ENCODE measurements around the gene DHRSX.
A peak's percentile ranks its signal among the peaks of the same experiment; 100 is the strongest.

Gene DHRSX

DNA sequence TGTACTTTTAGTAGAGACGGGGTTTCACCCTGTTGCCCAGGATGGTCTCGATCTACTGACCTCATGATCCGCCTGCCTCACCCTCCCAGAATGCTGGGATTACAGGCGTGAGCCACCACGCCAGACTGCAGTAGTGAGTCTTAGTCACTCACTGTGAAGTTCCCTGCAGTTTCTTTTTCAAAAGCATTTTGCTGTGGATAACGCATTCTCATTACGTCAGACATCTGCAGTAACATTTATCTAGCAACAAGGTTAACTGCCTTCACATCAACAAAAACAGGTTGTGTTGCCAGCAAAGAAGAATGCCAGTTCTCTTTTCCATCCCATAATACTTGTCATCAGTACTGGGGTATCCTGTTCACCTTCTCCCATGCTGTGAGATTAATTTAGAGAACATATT lies 164.6 kb downstream of the DHRSX start:
- Histone ChIP-seq H3K4me1 (ENCODE audit: insufficient read depth, insufficient read length) (no peaks in the 10 kb centered on the region), H3K27me3 (ENCODE audit: insufficient read depth, insufficient read length) (no peaks in the 10 kb centered on the region), H3K9me3 (ENCODE audit: insufficient read depth, low read length) (peaks cover 11% of the 10 kb centered on the region; the same call in 1 of the 2 replicates), H3K36me3 (ENCODE audit: insufficient read depth, insufficient read length, low read length) (no peaks in the 10 kb centered on the region), H3K9ac (ENCODE audit: insufficient read length, low read depth) (no peak overlapping the region), H3K4me3 (ENCODE audit: insufficient read length, low read depth) (no peak overlapping the region)
- no peak for TF ChIP-seq SUZ12 (IDR thresholded peaks at IDR 0.05; ENCODE audit: extremely low read depth, insufficient read depth, insufficient read length)
- TF ChIP-seq ZNF274 (IDR thresholded peaks at IDR 0.05; ENCODE audit: low read depth, low read length) = no peak
- no peak for TF ChIP-seq YY1 (IDR thresholded peaks at IDR 0.05; ENCODE audit: insufficient read depth, insufficient read length)
- no peak for DNase-seq (ENCODE audit: low read depth, low spot score)

DNA sequence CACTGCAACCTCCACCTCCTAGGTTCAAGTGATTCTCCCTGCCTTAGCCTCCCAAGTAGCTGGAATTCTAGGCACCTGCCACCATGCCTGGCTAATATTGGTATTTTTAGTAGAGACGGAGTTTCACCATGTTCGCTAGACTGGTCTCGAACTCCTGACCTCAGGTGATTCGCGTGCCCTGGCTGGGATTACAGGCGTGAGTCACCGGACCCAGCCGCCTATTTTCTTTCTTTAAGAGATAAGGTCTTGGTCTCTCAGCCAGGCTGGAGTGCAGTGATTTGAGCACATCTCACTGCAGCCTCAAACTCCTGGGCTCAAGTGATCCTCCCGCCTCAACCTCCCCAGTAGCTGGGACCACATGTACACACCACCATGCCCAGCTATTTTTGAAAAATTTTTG lies 166.5 kb downstream of the DHRSX start:
- H3K36me3 ChIP-seq (ENCODE audit: insufficient read depth, insufficient read length, low read length) = no peaks in the 10 kb centered on the region
- peaks cover 9% of the 10 kb centered on the region; the same call in 1 of the 2 replicates for H3K9me3 ChIP-seq (ENCODE audit: insufficient read depth, low read length)
- H3K4me1 ChIP-seq (ENCODE audit: insufficient read depth, insufficient read length) = no peaks in the 10 kb centered on the region
- TF ChIP-seq SUZ12 (IDR thresholded peaks at IDR 0.05; ENCODE audit: extremely low read depth, insufficient read depth, insufficient read length) = no peak
- no peak for TF ChIP-seq ZNF274 (IDR thresholded peaks at IDR 0.05; ENCODE audit: low read depth, low read length)
- no peaks in the 10 kb centered on the region for H3K27me3 ChIP-seq (ENCODE audit: insufficient read depth, insufficient read length)
- no peak for DNase-seq (ENCODE audit: low read depth, low spot score)
- H3K4me3 ChIP-seq (ENCODE audit: insufficient read length, low read depth) = no peak overlapping the region
- no peak overlapping the region for H3K9ac ChIP-seq (ENCODE audit: insufficient read length, low read depth)

DNA sequence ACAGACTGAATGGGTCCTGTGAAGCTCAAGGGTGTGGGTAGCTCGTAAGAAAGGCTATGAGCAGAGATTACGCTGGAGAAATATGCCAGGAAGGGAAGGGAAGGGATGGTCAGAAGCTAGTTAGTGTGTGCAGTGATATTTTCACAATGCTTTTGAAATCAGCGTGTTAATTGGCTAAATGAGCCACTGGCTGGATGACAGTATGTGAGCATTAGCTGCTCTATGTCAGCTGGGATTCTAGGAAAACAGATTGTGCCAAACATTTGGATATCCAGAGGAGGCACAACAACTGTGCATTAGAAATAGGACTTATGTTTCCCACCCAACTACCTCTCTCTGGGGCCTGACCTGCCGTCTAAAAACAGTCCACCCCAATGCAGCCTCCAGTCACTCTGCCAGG lies 168.5 kb downstream of the DHRSX start:
- no peak for DNase-seq (ENCODE audit: low read depth, low spot score)
- Histone ChIP-seq H3K36me3 (ENCODE audit: insufficient read depth, insufficient read length, low read length) (no peaks in the 10 kb centered on the region), H3K27me3 (ENCODE audit: insufficient read depth, insufficient read length) (no peaks in the 10 kb centered on the region), H3K9ac (ENCODE audit: insufficient read length, low read depth) (no peak overlapping the region), H3K4me3 (ENCODE audit: insufficient read length, low read depth) (no peak overlapping the region), H3K4me1 (ENCODE audit: insufficient read depth, insufficient read length) (peaks cover 2% of the 10 kb centered on the region), H3K9me3 (ENCODE audit: insufficient read depth, low read length) (no peaks in the 10 kb centered on the region)
- TF ChIP-seq SUZ12 (IDR thresholded peaks at IDR 0.05; ENCODE audit: extremely low read depth, insufficient read depth, insufficient read length) (no peak), ZNF274 (IDR thresholded peaks at IDR 0.05; ENCODE audit: low read depth, low read length) (no peak), YY1 (IDR thresholded peaks at IDR 0.05; ENCODE audit: insufficient read depth, insufficient read length) (no peak)

DNA sequence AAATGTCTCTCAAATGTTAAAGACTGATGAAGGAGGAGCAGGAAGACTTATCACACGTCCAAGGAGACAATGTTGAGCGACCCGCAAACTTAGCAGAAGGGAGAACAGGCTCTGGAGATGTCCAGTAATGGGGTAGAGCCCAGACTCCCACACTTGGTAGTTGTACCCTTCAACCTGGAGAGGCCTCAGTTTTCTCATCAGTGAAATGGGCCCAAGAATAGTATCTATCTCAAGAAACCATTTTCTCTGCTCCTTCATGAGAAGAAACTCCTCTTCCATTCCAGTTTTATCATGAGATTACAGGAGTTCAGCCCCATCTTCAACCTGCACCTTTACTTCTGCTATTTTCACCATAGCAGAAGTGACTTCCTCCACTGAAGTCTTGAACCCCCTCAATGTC lies 169.9 kb downstream of the DHRSX start:
- no peak for DNase-seq (ENCODE audit: low read depth, low spot score)
- TF ChIP-seq YY1 (IDR thresholded peaks at IDR 0.05; ENCODE audit: insufficient read depth, insufficient read length) (no peak), ZNF274 (IDR thresholded peaks at IDR 0.05; ENCODE audit: low read depth, low read length) (no peak), SUZ12 (IDR thresholded peaks at IDR 0.05; ENCODE audit: extremely low read depth, insufficient read depth, insufficient read length) (no peak)
- Histone ChIP-seq H3K27me3 (ENCODE audit: insufficient read depth, insufficient read length) (no peaks in the 10 kb centered on the region), H3K36me3 (ENCODE audit: insufficient read depth, insufficient read length, low read length) (no peaks in the 10 kb centered on the region), H3K4me3 (ENCODE audit: insufficient read length, low read depth) (no peak overlapping the region), H3K9ac (ENCODE audit: insufficient read length, low read depth) (no peak overlapping the region), H3K9me3 (ENCODE audit: insufficient read depth, low read length) (no peaks in the 10 kb centered on the region), H3K4me1 (ENCODE audit: insufficient read depth, insufficient read length) (peaks cover 3% of the 10 kb centered on the region)

DNA sequence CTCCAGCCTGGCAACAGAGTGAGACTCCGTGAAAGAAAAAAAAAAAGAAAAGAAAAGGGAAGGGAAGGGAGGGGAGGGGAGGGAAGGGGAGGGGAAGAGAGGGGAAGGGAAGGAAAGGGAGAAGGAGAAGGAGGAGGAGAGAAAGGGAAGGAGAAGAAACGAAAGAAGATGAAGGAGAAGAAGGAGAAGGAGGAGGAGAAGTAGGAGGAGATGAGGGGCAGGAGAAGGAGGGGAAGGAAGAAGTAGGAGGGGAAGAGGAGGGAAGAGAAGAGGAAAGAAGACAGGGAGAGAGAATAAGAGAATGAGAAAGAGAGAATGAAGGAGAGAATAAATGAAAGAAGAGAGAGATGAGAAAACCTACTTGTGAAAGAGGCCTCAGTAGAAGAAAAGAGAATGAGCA lies 170.3 kb downstream of the DHRSX start:
- H3K4me3 ChIP-seq (ENCODE audit: insufficient read length, low read depth) = no peak overlapping the region

DNA sequence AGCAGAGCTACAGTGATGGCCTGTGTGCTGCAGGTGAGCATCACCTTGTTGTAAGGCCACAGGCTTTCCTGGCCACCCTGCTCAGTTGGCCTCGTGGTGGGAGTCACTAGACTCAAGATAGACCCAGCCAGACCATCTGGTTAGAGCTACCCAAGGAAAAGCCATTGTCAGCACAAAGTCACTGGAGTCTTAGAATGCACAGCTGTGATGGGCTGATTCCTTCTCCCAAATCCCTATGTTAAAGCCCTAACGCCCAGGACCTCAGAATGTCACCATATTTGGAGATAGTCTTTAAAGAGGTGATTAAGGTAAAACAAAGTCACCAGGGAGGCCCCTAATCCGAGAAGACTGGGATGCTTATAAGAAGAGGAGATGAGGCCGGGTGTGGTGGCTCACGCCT lies 173.4 kb downstream of the DHRSX start:
- Histone ChIP-seq H3K27me3 (ENCODE audit: insufficient read depth, insufficient read length) (no peaks in the 10 kb centered on the region), H3K9ac (ENCODE audit: insufficient read length, low read depth) (no peak overlapping the region), H3K4me1 (ENCODE audit: insufficient read depth, insufficient read length) (peaks cover 3% of the 10 kb centered on the region), H3K9me3 (ENCODE audit: insufficient read depth, low read length) (no peaks in the 10 kb centered on the region), H3K4me3 (ENCODE audit: insufficient read length, low read depth) (no peak overlapping the region), H3K36me3 (ENCODE audit: insufficient read depth, insufficient read length, low read length) (no peaks in the 10 kb centered on the region)
- no peak for DNase-seq (ENCODE audit: low read depth, low spot score)
- TF ChIP-seq SUZ12 (IDR thresholded peaks at IDR 0.05; ENCODE audit: extremely low read depth, insufficient read depth, insufficient read length) = no peak
- no peak for TF ChIP-seq ZNF274 (IDR thresholded peaks at IDR 0.05; ENCODE audit: low read depth, low read length)
- TF ChIP-seq YY1 (IDR thresholded peaks at IDR 0.05; ENCODE audit: insufficient read depth, insufficient read length) = no peak

More for the DNA sequence above, 170.3 kb downstream of the DHRSX start:
- no peaks in the 10 kb centered on the region for H3K27me3 ChIP-seq (ENCODE audit: insufficient read depth, insufficient read length)
- H3K9me3 ChIP-seq (ENCODE audit: insufficient read depth, low read length) = no peaks in the 10 kb centered on the region
- DNase-seq (ENCODE audit: low read depth, low spot score) = no peak
- no peaks in the 10 kb centered on the region for H3K36me3 ChIP-seq (ENCODE audit: insufficient read depth, insufficient read length, low read length)
- no peak for TF ChIP-seq YY1 (IDR thresholded peaks at IDR 0.05; ENCODE audit: insufficient read depth, insufficient read length)
- no peak for TF ChIP-seq SUZ12 (IDR thresholded peaks at IDR 0.05; ENCODE audit: extremely low read depth, insufficient read depth, insufficient read length)
- no peak for TF ChIP-seq ZNF274 (IDR thresholded peaks at IDR 0.05; ENCODE audit: low read depth, low read length)
- H3K9ac ChIP-seq (ENCODE audit: insufficient read length, low read depth) = no peak overlapping the region
- H3K4me1 ChIP-seq (ENCODE audit: insufficient read depth, insufficient read length) = peaks cover 3% of the 10 kb centered on the region

DNA sequence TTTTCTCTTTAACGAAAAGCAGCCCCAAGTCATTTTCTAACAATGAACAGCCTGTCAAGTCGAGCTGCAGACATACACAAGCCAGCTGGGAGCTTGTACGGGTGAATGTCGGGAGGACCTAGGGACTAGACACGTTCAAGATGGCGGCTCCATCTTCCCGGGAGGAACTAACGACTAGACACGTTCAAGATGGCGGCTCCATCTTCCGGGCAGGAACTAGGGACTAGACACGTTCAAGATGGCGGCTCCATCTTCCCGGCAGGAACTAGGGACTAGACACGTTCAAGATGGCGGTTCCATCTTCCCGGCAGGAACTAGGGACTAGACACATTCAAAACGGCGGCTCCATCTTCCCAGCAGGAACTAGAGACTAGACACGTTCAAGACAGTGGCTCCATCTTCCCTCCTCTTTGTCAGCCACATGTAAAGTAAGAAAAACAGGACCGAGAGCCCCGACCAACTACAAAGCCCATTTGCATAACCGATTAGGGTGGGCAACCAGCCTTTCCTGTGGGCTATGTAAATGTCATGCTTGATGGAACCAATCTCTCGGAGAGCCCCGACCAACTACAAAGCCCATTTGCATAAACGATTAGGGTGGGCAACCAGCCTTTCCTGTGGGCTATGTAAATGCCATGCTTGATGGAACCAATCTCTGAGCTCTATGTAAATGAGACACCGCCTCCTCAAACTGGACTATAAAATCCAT lies 175.5 kb downstream of the DHRSX start:
- H3K4me3 ChIP-seq (ENCODE audit: insufficient read length, low read depth) = no peak overlapping the region
- H3K9me3 ChIP-seq (ENCODE audit: insufficient read depth, low read length) = no peaks in the 10 kb centered on the region
- H3K36me3 ChIP-seq (ENCODE audit: insufficient read depth, insufficient read length, low read length) = no peaks in the 10 kb centered on the region
- H3K27me3 ChIP-seq (ENCODE audit: insufficient read depth, insufficient read length) = no peaks in the 10 kb centered on the region
- DNase-seq (ENCODE audit: low read depth, low spot score) = no peak
- TF ChIP-seq YY1 (IDR thresholded peaks at IDR 0.05; ENCODE audit: insufficient read depth, insufficient read length) (peak; percentile 28), SUZ12 (IDR thresholded peaks at IDR 0.05; ENCODE audit: extremely low read depth, insufficient read depth, insufficient read length) (no peak)
- no peak overlapping the region for H3K9ac ChIP-seq (ENCODE audit: insufficient read length, low read depth)
- peaks cover 3% of the 10 kb centered on the region for H3K4me1 ChIP-seq (ENCODE audit: insufficient read depth, insufficient read length)
